GM18508 (cell line): ENCODE measurements around the gene DSN1.

Experiments used
- ATAC-seq: cut with Tn5 transposase; IDR thresholded peaks from one replicate; pipeline ENCODE4 v1.9.1; 2021; ENCODE audit warnings: moderate number of reproducible peaks; ENCODE audit not compliant: insufficient read depth, unreplicated experiment

DSN1 gene

DNA sequence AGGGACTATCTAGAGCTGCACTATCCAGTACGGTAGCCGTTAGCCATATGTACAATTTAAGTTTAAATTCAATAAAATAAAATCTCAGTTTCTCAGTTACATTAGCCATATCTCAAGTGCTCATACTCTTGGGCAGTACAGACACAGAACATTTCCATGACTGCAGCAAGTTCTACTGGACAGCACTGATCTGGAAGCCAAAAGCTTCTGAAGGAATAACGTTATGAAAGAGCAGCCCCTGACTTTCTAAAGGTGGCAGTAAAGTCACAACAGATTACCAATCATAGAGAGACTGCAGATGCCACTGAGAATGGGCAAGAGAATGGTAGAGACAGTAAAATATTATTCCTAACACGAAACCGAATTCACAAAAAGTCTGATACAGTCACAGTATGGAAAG lies 64.4 kb downstream of the DSN1 start:
- ATAC-seq = no peak

DNA sequence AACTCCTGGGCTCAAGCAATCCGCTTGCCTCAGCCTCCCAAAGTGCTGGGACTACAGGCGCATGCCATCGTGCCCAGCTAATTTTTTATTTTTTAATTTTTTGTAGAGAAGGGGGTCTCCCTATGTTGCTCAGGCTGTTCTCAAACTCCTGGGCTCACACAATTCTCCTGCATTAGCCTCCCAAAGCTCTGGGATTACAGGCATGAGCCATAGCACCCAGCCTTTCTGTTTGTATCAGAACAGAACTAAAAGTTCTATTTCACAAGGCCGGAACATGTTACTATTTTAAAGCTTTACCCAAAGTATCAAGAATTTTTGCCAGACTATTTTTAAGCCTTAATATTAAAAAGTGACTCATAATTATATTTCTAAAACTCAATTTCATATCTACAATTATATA lies 70.0 kb downstream of the DSN1 start:
- ATAC-seq = no peak
